Measurements from ENCODE around the gene MLEC.

DNA sequence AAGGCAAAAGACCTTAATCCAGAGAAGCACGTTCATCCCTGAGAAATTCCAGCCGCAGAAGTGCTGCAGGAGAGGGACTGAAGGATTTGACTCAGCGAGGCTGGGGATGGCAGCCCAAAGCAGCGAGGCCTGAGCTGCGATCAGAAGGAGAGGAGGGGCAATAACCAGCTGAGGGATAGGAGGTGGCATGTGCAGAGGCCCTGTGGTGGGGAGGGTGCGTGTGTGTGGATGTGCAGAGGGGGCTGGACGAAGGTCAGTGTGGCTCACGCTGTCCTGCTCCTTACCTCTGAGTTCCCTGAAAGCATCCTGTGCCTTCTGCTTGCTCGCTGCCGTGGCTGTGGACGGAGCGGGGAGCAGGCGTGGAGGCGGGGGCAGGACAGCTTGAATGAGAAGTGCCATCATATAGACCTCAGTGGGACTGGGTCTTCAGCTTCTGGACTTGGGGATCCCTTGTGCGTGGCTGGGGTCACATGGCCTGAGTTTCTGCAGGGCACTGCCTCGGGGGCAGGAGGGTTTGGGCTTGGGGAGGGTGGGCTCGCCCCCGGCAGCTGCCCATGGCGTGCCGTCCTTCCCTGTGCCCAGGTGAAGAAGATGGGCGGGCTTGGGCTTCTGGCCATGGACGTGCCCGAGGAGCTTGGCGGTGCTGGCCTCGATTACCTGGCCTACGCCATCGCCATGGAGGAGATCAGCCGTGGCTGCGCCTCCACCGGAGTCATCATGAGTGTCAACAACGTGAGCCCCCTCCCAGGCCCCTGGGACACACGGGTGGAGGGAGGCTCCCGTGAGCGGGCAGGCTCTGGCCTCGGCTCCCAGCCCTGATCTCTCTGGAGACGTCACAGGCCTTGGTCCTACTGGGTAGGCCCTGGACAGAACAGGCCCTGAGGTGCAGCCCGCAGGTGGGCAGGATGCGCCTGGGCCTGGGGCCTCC is 49.7 kb downstream of the MLEC start:
- TF ChIP-seq, protein P1, sequence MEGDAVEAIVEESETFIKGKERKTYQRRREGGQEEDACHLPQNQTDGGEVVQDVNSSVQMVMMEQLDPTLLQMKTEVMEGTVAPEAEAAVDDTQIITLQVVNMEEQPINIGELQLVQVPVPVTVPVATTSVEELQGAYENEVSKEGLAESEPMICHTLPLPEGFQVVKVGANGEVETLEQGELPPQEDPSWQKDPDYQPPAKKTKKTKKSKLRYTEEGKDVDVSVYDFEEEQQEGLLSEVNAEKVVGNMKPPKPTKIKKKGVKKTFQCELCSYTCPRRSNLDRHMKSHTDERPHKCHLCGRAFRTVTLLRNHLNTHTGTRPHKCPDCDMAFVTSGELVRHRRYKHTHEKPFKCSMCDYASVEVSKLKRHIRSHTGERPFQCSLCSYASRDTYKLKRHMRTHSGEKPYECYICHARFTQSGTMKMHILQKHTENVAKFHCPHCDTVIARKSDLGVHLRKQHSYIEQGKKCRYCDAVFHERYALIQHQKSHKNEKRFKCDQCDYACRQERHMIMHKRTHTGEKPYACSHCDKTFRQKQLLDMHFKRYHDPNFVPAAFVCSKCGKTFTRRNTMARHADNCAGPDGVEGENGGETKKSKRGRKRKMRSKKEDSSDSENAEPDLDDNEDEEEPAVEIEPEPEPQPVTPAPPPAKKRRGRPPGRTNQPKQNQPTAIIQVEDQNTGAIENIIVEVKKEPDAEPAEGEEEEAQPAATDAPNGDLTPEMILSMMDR (IDR thresholded peaks at IDR 0.05): no peak
- no peak for TF ChIP-seq POLR2A (IDR thresholded peaks at IDR 0.05)
